Measurements from ENCODE around the gene CPB2.

CPB2 gene

GRCh38 chr13:46004491-46004890 lies 100.3 kb downstream of the CPB2 start:
- Histone ChIP-seq H4K91ac (ENCODE audit: low read depth, low read length, poor library complexity) (no peak overlapping the region), H3K36me3 (replicated peaks in 1 of 2; ENCODE audit: control insufficient read depth in 2 of 2, insufficient read depth in 2 of 2, low read length in 2 of 2) (peaks cover 15 to 98% of the 10 kb centered on the region in 2 donors), H2BK5ac (ENCODE audit: low read length) (no peak overlapping the region), H3K27ac (replicated peaks; ENCODE audit: low read length) (no peak overlapping the region), H2AFZ (ENCODE audit: low read length) (no peak overlapping the region), H3K14ac (ENCODE audit: low read length) (no peak overlapping the region), H3K9ac (ENCODE audit: low read depth, low read length, poor library complexity) (no peak overlapping the region), H3K4me1 (ENCODE audit: control insufficient read depth in 2 of 2, insufficient read depth in 1 of 2, low read depth in 1 of 2, low read length in 2 of 2) (no peaks in the 10 kb centered on the region), H2AK5ac (ENCODE audit: low read depth, low read length) (no peak overlapping the region), H3K4me3 (ENCODE audit: low read length in 2 of 2) (no peak overlapping the region), H3K4ac (ENCODE audit: low read length) (no peak overlapping the region), H3K4me2 (ENCODE audit: insufficient read depth, low read length, poor library complexity, severe bottlenecking) (no peak overlapping the region), H4K8ac (ENCODE audit: low read depth, low read length) (no peak overlapping the region), H3K27me3 (ENCODE audit: control insufficient read depth in 3 of 3, insufficient read depth in 3 of 3, low read depth in 1 of 3, low read length in 3 of 3) (no peaks in the 10 kb centered on the region), H3K18ac (ENCODE audit: low read length) (no peak overlapping the region), H3K79me1 (ENCODE audit: low read depth, low read length) (no peaks in the 10 kb centered on the region), H2BK12ac (ENCODE audit: low read length) (no peak overlapping the region), H2BK120ac (ENCODE audit: low read depth, low read length) (no peak overlapping the region), H3K9me3 (replicated peaks in 1 of 2; ENCODE audit: control insufficient read depth in 2 of 2, insufficient read depth in 1 of 2, low read depth in 1 of 2, low read length in 2 of 2) (peaks cover 0 to 6% of the 10 kb centered on the region in 2 donors), H3K23ac (ENCODE audit: low read depth, low read length, poor library complexity) (no peak overlapping the region), H2BK15ac (ENCODE audit: low read length) (no peak overlapping the region)
- DNase-seq (ENCODE audit: low spot score), result no peak
- no CpG with 5 or more reads among the region's 1 CpG for WGBS, 2 donors (ENCODE audit: extremely low coverage in 2 of 2, insufficient read length in 2 of 2, insufficient replicate concordance in 1 of 2)

Data from neuronal stem cell (in vitro differentiated cells).